GM23248 (cell line): ENCODE measurements around the gene KCMF1.

Experiments used
- EZH2 ChIP-seq: fragments of 200-600 bp; sonication (generic); IDR thresholded peaks from 2 replicates; pipeline ENCODE4 v1.6.1; 2018; ENCODE audit warnings: antibody characterized with exemption, mild to moderate bottlenecking; ENCODE audit not compliant: insufficient read depth, poor library complexity, severe bottlenecking
- EZH2phosphoT487 ChIP-seq: fragments of 200-600 bp; sonication (generic); IDR thresholded peaks from 2 replicates; pipeline ENCODE4 v1.6.1; 2018; ENCODE audit warnings: antibody characterized with exemption, moderate library complexity, mild to moderate bottlenecking, low read depth; ENCODE audit not compliant: insufficient read depth

DNA sequence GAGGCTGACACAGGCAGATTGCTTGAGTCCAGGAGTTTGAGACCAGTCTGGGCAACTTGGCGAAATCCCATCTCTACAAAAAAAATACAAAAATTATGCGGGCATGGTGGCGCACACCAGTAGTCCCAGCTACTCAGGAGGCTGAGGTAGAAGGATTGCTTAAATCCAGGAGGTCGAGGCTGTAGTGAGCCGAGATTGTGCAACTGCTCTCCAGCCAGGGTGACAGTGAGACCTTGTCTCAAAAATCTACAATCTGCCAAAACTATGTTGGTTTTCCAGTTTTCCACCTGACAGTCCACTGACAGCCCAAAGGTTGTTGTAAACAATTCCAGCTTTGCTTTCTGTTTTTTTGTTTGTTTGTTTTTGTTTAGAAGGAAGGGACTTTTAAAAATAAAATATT lies 51.3 kb downstream of the KCMF1 start:
- no peak for TF ChIP-seq EZH2
- TF ChIP-seq EZH2phosphoT487, result no peak
